Mammary epithelial cell (primary cell): ENCODE measurements around the gene MSANTD2.

ENCODE experiments used
- EZH2 ChIP-seq: IDR thresholded peaks from 2 replicates; pipeline ENCODE4 v1.6.1; 2012; ENCODE audit warnings: low read length, inconsistent platforms, borderline replicate concordance
- TF ChIP-seq, protein P1 (sequence below), 2 donors: IDR thresholded peaks in 1 of 2; conservative IDR thresholded peaks in 1 of 2; 2 replicates each; pipeline ENCODE4 v1.5.1; 2011 to 2012; ENCODE audit warnings: inconsistent platforms in 2 of 2, low read length in 2 of 2, mild to moderate bottlenecking in 2 of 2, control low read depth in 1 of 2, low read depth in 1 of 2; ENCODE audit not compliant: insufficient read depth in 1 of 2; ENCODE audit errors: extremely low read depth in 1 of 2

- TF ChIP-seq, protein P1, sequence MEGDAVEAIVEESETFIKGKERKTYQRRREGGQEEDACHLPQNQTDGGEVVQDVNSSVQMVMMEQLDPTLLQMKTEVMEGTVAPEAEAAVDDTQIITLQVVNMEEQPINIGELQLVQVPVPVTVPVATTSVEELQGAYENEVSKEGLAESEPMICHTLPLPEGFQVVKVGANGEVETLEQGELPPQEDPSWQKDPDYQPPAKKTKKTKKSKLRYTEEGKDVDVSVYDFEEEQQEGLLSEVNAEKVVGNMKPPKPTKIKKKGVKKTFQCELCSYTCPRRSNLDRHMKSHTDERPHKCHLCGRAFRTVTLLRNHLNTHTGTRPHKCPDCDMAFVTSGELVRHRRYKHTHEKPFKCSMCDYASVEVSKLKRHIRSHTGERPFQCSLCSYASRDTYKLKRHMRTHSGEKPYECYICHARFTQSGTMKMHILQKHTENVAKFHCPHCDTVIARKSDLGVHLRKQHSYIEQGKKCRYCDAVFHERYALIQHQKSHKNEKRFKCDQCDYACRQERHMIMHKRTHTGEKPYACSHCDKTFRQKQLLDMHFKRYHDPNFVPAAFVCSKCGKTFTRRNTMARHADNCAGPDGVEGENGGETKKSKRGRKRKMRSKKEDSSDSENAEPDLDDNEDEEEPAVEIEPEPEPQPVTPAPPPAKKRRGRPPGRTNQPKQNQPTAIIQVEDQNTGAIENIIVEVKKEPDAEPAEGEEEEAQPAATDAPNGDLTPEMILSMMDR (conservative IDR thresholded peaks at IDR 0.05 in 1 of 2, IDR thresholded peaks at IDR 0.05 in 1 of 2; ENCODE audit: extremely low read depth in 1 of 2, insufficient read depth in 1 of 2, low read depth in 1 of 2, low read length in 2 of 2) = no peak
- peak; percentile 22 for TF ChIP-seq EZH2
These were observed 41.6 kb upstream of the MSANTD2 start for GRCh38 chr11:124841840-124842239.
